Fibroblast of lung (primary cell): ENCODE measurements around the gene SELENOW.
"Not testable (repeated sequence)": the region's sequence is repeated elsewhere in the genome, so short reads cannot be mapped to it uniquely, and the experiment has no call there.

Source experiments
- EZH2 ChIP-seq: IDR thresholded peaks from 2 replicates; pipeline ENCODE4 v1.5.1; 2012; ENCODE audit warnings: low read length, control low read depth, mild to moderate bottlenecking; ENCODE audit errors: missing control alignments
- TF ChIP-seq, protein P1 (sequence below), 2 donors: IDR thresholded peaks in 1 of 2; conservative IDR thresholded peaks in 1 of 2; 1 replicate in 1 of 2; 2 replicates in 1 of 2; pipeline ENCODE4 v1.5.1; 2011 to 2012; ENCODE audit warnings: low read length in 2 of 2, control low read depth in 1 of 2, inconsistent platforms in 1 of 2, low read depth in 1 of 2, mild to moderate bottlenecking in 1 of 2

GRCh38 chr19:47746129-47746528 is 32.4 kb upstream of the SELENOW start:
- TF ChIP-seq, protein P1, sequence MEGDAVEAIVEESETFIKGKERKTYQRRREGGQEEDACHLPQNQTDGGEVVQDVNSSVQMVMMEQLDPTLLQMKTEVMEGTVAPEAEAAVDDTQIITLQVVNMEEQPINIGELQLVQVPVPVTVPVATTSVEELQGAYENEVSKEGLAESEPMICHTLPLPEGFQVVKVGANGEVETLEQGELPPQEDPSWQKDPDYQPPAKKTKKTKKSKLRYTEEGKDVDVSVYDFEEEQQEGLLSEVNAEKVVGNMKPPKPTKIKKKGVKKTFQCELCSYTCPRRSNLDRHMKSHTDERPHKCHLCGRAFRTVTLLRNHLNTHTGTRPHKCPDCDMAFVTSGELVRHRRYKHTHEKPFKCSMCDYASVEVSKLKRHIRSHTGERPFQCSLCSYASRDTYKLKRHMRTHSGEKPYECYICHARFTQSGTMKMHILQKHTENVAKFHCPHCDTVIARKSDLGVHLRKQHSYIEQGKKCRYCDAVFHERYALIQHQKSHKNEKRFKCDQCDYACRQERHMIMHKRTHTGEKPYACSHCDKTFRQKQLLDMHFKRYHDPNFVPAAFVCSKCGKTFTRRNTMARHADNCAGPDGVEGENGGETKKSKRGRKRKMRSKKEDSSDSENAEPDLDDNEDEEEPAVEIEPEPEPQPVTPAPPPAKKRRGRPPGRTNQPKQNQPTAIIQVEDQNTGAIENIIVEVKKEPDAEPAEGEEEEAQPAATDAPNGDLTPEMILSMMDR (conservative IDR thresholded peaks at IDR 0.05 in 1 of 2, IDR thresholded peaks at IDR 0.05 in 1 of 2; ENCODE audit: low read depth in 1 of 2, low read length in 2 of 2): not testable (repeated sequence)
- not testable (repeated sequence) for TF ChIP-seq EZH2
